NCI-H187 (cell line): ENCODE measurements around the gene BCKDK.
"Not testable (repeated sequence)": the region's sequence is repeated elsewhere in the genome, so short reads cannot be mapped to it uniquely, and the experiment has no call there.

Source experiments
- DNase-seq, 2 experiments: peaks; one replicate each; lab custom pipeline; 2025; lab: John Stamatoyannopoulos, UW

BCKDK gene

DNA sequence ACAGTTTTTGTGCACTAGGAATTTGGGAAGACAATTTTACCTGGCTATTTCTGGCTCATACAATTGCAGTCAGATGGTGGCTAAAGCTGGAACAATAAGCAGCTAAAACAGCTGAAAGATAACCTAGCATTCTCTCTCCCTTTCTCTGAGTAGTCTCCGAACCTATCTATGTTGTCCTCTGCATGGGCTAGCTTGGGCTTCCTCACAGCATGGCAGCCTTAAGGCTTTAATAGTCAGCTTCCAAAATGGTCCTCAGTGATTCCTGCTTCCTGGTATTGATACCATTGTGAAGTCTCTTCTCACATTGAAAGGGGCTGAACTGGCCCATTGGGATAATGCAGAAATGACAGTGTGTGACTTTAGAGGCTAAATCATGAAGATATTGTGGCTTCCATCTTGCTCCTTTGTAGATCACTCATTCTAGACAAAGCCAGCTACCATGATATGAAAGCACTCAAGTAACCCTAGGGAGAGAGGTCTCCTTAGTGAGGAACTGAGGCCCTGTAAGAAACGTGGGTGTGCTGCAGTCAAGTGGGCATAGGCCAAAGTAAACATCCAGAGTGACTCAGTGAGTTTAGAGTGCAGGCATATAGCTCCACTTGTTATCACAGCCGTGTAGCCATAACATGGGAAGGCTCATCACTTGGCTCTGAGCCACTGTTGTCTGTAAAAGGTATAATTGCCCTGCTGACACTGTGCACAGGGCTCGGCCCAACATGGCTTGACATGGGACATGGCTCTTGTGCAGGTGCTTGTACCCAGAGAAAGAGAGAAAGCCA lies 8.1 kb upstream of the BCKDK start:
- no peak for DNase-seq

DNA sequence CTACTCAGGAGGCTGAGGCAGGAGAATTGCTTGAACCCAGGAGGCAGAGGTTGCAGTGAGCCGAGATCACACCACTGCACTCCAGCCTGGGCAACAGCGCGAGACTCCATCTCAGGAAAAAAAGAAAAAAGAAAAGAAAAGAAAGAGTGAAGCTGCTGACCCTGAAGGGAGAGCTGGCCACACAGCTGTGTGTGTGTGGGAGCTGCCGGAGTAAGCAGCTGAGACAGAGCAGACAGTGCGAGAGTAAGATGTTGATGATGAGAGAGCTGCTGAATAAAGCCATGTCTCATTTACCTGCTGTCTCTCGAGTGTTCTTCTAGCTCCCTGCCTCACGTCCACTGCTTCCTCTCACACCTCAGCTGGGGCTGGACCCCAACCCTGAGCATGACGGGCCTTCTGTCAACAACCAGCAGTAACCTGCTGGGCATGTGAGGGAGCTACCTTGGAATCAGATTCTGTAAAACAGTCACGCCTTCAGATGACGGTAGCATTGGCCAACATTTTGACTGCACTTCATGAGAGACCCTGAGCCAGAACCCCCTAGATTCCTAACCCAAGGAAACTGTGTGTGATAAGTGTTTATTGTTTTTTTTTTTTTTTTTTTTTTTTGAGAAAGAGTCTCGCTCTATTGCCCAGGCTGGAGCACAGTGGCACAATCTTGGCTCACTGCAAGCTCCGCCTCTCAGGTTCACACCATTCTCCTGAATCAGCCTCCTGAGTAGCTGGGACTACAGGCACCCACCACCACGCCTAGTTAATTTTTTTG lies 7.1 kb upstream of the BCKDK start:
- not testable (repeated sequence) for DNase-seq

DNA sequence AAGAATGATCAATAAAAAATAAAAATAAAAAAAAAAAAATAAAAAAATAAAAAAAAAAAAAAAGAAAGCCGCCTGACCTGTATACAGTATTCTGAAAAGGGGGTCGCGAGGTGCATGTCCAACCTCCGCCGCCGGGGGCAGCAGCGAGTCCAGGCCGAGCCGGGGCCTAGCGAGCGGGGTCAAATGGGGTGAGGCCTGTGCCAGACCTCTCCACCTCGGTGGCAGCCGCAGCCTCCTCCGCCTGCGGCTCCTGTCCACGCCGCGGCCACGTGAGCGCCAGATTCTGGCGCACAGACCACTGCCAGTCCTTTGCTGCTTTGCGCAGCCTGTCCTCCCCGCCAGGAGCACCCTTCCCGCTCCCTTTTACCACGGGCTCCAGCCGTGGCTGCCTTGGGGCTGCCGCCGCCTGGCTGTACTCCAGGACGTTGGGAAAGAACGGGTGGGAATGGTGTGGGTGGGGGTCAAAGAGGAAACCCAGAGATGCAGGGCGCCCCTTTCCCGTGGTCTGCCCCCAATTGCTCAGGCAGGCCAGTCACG lies 2.4 kb upstream of the BCKDK start:
- peak in 1 of 2 experiments; percentile 1 for DNase-seq

DNA sequence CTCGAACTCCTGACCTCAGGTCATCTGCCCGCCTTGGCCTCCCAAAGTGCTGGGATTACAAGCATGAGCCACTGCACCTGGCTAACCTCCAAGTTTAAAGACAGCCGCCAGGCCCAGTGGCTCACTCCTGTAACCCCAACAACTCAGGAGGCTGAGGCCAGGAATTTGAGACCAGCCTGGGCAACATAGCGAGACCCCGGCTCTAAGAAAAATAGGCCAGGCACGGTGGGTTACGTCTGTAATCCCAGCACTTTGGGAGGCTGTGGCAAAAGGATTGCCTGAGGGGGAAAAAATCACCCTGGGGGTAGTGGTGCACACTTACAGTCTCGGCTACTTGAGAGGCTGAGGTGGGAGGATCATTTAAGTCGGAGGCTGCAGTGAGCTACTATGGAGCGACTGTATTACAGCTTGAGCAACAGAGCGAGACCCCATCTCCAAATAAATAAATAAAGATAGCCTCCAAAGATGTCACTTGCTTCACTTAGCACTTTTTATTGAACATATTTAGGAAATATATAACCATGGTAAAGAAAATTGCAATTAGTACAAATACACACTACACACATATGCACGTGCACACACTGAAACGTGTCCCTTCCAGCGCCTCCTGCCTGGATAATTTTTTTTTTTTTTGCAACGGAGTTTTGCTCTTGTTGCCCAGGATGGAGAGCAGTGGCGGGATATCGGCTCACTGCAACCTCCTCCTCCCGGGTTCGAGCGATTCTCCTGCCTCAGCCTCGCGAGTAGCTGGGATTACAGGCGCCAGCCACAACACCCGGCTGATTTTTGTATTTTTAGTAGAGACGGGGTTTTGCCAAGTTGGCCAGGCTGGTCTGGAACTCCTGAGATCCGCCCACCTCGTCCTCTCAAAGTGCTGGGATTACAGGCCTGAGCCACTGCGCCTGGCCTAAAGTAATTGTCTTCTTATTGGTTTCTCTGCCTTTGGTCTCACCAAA lies 1.4 kb upstream of the BCKDK start:
- DNase-seq = no peak

DNA sequence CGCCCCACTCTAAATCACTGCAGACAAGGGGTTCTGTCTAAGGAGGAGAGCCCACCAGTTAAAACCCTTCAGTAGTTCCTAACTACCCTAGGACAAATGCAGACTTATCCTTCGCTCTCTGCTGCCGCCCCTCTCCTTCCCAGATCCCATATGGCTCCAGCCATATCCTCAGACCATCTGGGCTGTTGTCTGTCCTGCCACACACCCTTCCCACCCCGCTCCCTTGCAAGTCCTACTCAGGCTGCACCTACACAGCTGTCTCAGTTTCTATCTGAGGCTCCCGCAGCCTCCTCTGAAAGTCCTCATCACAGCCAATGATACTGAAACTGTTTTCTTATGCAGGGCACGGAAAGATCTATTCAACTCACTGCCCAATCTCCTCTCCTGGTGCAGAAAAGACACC lies 720 bp upstream of the BCKDK start:
- DNase-seq = no peak

DNA sequence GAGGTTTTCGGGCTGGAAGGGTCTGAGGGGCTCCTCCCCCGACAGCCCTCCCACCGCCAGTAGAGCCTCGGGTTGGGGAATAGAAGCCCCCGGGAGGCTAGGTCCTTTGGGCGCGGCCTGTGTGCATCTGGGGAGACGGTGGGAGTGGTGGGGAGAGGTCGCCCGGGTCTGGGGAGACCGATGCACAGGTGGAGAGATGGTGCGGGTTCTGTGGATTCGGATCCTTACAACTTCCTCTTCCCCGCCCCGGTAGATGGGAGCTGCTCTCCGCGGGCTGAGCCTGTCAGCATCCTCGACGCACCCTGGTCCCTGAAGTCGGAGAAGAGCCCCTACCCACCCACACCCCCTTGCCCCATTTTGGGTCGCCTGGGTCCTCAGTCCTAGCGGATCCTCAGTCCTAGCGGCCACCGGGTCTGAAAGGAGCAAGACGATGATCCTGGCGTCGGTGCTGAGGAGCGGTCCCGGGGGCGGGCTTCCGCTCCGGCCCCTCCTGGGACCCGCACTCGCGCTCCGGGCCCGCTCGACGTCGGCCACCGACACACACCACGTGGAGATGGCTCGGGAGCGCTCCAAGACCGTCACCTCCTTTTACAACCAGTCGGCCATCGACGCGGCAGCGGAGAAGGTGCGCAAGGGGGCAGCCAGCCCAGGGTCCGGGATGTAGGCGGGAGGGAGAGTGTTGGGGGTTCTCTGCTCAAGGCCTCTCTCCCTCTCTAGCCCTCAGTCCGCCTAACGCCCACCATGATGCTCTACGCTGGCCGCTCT lies 790 bp downstream of the BCKDK start:
- no peak for DNase-seq

DNA sequence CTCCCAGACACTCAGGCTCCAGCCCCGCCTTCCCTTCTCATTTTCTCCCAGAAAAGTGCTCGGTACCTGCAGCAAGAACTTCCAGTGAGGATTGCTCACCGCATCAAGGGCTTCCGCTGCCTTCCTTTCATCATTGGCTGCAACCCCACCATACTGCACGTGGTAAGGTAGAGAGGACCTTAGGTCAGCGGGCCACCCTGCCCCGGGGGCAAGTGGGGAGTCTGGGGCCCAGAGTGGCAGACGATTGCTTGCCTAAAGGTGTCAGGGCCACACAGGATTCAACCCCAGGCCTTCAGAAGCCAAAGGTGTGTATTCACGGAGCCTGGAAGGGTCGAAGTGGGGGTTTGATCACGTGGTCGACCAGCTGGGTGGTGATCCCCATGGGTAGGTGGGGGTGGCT lies 1.4 kb downstream of the BCKDK start:
- DNase-seq = no peak

DNA sequence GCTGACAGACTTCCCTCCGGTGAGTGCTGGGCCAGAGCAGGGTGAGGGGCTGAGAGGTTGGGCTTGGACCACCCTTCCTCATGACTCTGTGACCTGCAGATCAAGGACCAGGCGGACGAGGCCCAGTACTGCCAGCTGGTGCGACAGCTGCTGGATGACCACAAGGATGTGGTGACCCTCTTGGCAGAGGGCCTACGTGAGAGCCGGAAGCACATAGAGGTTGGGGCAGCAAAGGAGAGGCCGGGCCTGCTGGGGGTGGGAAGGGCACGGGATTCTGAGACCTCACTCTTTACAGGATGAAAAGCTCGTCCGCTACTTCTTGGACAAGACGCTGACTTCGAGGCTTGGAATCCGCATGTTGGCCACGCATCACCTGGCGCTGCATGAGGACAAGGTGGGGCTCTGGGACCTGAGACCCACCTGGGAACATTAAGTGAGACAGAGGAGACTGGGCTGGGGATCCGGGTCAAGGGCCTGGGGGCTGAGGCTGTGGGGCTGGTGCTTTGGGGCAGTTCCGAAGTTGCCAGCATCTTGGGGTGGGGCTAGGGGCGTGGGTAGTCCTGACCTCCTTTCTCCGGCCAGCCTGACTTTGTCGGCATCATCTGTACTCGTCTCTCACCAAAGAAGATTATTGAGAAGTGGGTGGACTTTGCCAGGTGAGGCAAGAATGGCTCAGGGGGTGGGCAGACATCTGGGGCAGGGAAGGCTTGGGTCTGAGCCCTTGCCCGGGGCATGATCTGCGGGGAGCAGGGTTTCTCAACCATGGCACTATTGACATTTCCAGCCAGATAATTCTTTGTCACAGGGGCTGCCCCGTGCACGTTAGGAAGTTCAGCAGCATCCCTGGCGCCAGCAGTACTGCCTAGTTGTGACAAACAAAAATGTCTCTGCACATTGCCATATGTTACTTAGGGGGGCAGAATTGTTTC lies 2.2 kb downstream of the BCKDK start:
- no peak for DNase-seq

DNA sequence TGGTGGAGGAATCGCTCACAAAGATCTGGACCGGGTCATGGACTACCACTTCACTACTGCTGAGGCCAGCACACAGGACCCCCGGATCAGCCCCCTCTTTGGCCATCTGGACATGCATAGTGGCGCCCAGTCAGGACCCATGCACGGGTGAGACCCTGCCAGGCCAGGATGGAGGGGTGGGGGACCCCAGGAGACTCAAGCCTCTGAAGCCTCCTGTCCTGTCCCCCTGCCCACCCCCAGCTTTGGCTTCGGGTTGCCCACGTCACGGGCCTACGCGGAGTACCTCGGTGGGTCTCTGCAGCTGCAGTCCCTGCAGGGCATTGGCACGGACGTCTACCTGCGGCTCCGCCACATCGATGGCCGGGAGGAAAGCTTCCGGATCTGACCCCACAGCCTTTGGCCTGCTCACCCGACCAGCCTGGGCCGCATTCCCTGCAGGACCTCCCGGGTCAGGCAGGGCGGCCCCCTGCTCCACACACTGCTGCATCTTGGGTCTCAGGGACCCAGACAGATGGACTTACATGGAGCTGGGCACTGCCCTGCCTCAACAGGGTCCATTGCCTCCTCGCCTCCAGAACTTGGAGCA lies 3.8 kb downstream of the BCKDK start:
- no peak for DNase-seq

DNA sequence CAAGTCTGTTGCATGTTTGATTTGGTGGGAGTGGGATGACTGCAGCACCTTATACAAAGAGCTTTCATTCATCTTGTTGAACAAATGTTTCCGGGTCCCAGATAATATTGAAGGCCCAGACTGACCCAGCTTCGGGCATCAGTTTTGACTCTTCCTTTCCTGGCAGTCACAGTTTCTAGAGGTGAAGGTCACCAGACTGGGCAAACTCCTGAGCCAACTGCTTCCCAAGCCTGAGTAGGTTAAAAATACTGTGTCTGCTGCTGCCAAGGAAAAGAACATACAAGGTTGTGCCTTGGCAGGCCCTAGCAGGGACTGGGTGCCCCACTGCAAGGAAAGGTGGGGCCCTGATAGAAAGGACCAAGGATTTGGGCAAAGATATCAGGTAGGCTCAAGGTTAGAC lies 4.5 kb downstream of the BCKDK start:
- DNase-seq = no peak

DNA sequence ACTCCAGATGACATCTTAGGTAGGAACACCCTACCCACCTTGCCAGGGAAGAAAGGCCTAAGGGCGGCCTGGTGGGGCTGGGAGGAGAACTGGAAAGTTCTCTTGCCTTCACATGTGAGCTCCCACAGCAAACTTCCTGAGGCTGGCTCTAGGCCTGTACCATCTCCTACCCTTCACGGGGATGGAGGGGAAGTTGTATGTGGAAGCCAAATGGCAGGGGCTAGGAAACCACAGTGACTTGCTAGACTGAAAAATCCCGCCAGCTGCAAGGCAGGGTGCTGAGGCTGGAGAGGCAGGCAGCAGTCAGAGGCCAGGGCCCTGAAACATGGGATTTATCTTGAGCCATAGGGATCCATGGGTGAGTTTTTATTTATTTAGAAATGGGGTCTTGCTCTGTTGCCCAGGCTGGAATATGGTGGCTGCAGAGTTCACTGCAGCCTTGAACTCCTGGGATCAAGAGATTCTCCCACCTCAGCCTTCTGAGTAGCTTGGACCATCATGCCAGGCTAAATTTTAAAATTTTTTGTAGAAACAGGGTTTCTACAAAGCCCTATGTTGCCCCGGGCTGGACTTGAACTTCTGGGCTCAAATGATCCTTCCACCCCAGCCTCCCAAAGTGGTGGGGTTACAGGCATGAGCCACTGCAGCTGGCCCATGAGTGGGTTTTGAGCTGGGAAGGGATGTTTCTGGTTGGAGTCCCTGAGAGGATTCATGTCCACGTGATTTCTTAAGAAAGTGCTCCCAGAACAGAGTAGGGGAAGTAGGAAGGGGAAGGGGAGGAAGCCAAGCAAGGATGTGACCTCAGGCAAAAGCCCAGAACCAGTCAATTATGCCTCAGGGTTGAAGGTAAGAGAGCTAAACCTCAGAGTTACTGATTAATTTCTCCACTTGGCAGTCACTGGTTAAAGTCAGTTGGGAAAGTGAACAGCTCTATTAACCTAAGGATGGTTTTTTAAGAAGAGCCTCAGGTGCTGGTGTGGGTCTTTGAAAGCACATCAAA lies 5.2 kb downstream of the BCKDK start:
- DNase-seq = no peak

DNA sequence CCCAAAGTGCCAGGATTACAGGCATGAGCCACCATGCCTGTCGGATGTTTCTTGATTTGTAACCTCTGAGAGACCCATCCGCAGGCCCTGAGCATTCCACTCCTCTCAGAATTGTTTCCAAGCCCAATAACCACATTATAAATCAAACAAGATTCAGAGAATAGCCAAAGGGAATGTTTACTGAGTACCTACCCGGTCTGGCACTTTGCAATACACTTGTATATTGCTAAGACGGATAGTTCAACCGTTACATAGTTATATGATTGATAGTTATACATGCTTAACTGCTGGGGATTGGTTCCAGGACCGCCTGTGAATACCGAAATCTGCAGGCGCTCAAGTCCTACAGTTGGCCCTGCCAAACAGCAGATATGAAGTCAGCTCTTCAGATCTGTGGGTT lies 6.3 kb downstream of the BCKDK start:
- no peak for DNase-seq

DNA sequence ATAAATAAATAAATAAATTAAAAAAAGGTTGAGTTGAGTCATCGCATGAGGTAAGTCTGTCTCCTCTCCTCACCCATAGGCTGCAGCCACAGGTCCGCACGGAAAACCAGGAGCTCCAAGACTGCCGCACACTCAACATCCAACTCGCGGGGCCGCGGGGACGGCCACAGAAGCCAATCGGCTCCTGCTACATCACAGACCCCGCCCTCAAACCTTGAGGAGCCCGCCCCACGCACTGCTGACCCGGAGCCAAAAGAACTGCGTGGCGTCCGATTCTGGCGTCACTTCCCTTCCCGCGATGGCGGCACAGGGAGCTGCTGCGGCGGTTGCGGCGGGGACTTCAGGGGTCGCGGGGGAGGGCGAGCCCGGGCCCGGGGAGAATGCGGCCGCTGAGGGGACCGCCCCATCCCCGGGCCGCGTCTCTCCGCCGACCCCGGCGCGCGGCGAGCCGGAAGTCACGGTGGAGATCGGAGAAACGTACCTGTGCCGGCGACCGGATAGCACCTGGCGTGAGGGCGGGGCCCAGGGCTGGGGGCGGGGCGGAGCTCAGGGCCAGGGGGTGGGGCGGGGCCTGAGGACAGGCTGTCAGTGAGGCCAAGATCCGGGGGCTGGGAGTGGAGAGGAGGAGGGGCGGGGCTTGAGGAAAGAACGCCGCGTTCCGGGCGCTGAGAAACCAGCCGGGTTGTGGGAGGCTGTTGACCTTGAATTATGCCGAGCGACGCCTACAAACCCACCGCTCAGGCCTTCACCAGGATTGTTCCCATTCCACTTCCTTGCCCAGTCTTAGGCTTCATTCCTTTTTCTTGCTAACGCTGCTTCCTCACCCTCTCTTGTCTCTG lies 9.4 kb downstream of the BCKDK start, which contains the start of gene KAT8:
KAT8 (plus strand) TSS at position 281 of the 839 bp plus-strand sequence; CDS start at position 299, 18 bp downstream.
- peak; percentile 61 to 91 for DNase-seq

DNA sequence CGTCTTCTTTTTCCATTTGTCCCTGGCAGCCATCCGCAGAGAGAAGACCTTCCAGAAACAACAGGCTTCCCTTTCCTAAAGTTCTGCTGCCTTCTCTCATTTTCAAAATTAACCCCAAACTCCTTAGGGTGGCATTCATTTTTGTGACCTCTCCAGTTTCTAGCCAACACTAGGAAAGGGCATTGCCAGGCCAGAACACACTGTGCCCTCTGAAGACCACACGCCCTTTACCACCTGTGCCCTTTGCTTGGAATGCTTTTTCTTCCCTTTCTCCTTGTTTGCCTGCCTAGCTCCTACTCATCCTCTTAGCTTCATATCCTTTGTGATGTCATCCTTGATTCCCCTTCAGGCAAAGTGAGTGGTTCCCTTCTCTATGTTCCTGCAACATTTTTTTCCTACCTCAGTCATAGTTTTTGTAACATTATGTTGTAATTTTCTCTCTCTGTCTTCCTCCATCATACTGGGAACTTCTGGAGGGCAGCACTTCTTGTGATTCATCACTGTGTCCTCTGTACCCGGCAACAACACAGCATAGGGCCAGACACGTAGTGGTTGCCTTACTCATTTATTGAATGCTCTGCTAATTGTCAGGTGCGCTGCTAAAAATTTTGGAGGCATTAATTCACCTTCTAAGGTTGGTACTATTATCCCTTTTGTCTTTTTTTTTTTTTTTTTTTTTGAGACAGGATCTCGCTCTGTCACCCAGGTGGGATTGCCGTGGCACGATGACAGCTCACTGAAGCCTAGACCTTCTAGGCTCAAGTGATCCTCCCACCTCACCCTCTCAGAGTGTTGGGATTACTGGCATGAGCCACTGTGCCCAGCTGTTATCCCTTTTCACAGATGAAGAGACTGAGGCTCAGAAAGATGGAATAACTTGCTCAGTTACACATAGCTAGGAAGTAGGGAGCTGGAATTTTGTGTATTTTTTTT lies 10.3 kb downstream of the BCKDK start:
- DNase-seq = no peak

DNA sequence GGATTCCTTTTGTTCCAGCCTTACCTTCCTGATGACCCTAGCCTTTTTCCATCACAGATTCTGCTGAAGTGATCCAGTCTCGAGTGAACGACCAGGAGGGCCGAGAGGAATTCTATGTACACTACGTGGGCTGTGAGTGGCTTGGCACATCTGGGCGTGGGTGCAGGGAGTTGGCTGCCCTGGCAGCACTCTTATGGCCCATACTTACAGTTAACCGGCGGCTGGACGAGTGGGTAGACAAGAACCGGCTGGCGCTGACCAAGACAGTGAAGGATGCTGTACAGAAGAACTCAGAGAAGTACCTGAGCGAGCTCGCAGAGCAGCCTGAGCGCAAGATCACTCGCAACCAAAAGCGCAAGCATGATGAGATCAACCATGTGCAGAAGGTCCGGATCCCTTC lies 11.9 kb downstream of the BCKDK start:
- DNase-seq = no peak

DNA sequence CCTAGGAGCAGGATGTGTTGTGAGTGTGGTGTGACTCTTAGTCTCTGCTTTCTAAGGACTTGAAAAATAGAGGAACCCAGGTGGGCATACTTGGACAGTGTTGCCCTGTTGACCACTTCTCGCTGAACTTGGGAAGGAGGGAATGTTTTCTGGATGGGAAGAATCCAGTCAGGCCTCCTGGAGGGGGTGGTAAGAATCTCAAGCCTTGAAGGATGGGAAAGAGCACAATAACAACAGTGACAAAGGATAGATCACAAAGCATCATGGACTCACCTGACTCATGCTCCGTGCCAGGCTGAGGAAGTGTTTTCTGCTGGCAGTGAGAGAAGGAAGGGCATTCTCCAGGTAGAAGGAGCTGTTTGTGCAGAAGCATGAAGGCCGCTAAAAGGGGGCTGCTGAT lies 17.7 kb downstream of the BCKDK start:
- no peak for DNase-seq
